T-cell (primary cell): ENCODE data around the gene SNPH. TPM values are rescaled to one million over a fixed set of nuclear protein-coding genes. Genes with fewer than 3 reads are reported as not detected.

Experiments
- ATAC-seq, 4 experiments: fragments of 200-7000 bp in 3 of 4; fragments of 150-1000 bp in 1 of 4; cut with Tn5 transposase; replicated peaks in 1 of 4; 1 replicate in 3 of 4; 2 replicates in 1 of 4; pipeline ENCODE4 v1.10.0; 2021; ENCODE audit warnings: moderate library complexity in 3 of 4, mild to moderate bottlenecking in 2 of 4, moderate number of reproducible peaks in 1 of 4
- CTCF ChIA-PET, 2 donors: fragments of 300-600 bp; sonication (Branson Sonifier 250); formaldehyde crosslinking; loops; one replicate each; lab custom pipeline; 2022; ENCODE audit warnings: antibody characterized with exemption in 2 of 2; lab: Charles Lee
- POLR2A ChIA-PET, 2 donors: fragments of 300-600 bp; sonication (Branson Sonifier 250); formaldehyde crosslinking; loops; one replicate each; lab custom pipeline; 2022; ENCODE audit warnings: antibody characterized with exemption in 2 of 2; lab: Charles Lee
- DNase-seq, 35 experiments: peaks; one replicate each; pipeline versions ENCODE4 v3.0.0 to v3.0.0-alpha.2; 2013 to 2023
- H3K27ac ChIP-seq: one replicate; pipeline ENCODE4 v1.5.1; 2013; ENCODE audit warnings: low read length
- H3K27me3 ChIP-seq, 2 experiments: replicated peaks in 1 of 2; 1 replicate in 1 of 2; 2 replicates in 1 of 2; pipeline versions ENCODE4 v1.6.1 to v1.7.0; 2013; ENCODE audit warnings: low read length in 1 of 2, mixed read lengths in 1 of 2; ENCODE audit not compliant: control insufficient read depth in 2 of 2, insufficient read depth in 2 of 2; ENCODE audit errors: extremely low read depth in 1 of 2
- H3K36me3 ChIP-seq, 2 donors: 1 replicate in 1 of 2; 2 replicates in 1 of 2; pipeline versions ENCODE4 v1.6.1 to v1.7.0; 2013; ENCODE audit warnings: low read length in 1 of 2; ENCODE audit not compliant: control insufficient read depth in 2 of 2, insufficient read depth in 1 of 2; ENCODE audit errors: extremely low read depth in 1 of 2
- H3K4me1 ChIP-seq, 2 experiments: 1 replicate in 1 of 2; 2 replicates in 1 of 2; pipeline versions ENCODE4 v1.6.1 to v1.7.0; 2013; ENCODE audit warnings: low read length in 2 of 2, mixed read lengths in 1 of 2; ENCODE audit not compliant: insufficient read depth in 2 of 2, control insufficient read depth in 1 of 2; ENCODE audit errors: extremely low read depth in 1 of 2
- H3K4me3 ChIP-seq, 2 donors: 1 replicate in 1 of 2; 2 replicates in 1 of 2; pipeline versions ENCODE4 v1.5.1 to v1.7.0; 2013; ENCODE audit warnings: mild to moderate bottlenecking in 2 of 2, low read length in 1 of 2, moderate library complexity in 1 of 2; ENCODE audit not compliant: control insufficient read depth in 1 of 2; ENCODE audit errors: extremely low read depth in 1 of 2
- H3K9me3 ChIP-seq: 2 replicates; pipeline ENCODE4 v1.7.0; 2013
- H3K27ac Mint-ChIP-seq, 2 donors: one replicate each; pipeline ENCODE4 v1.8.0; 2020 to 2021; ENCODE audit warnings: mild to moderate bottlenecking in 2 of 2, mixed read lengths in 2 of 2
- H3K27me3 Mint-ChIP-seq, 2 donors: one replicate each; pipeline ENCODE4 v1.8.0; 2021 to 2022; ENCODE audit warnings: mixed read lengths in 2 of 2
- H3K36me3 Mint-ChIP-seq: one replicate; pipeline ENCODE4 v1.8.0; 2021; ENCODE audit warnings: mixed read lengths
- H3K4me1 Mint-ChIP-seq, 3 donors: one replicate each; pipeline ENCODE4 v1.8.0; 2020 to 2022; ENCODE audit warnings: mixed read lengths in 3 of 3, mild to moderate bottlenecking in 1 of 3
- H3K4me3 Mint-ChIP-seq, 3 donors: one replicate each; pipeline ENCODE4 v1.8.0; 2020 to 2022; ENCODE audit warnings: mild to moderate bottlenecking in 3 of 3, mixed read lengths in 3 of 3, moderate library complexity in 3 of 3
- H3K9me3 Mint-ChIP-seq, 3 donors: one replicate each; pipeline ENCODE4 v1.8.0; 2020 to 2022; ENCODE audit warnings: mixed read lengths in 3 of 3
- WGBS: methylation state at CpG from one replicate; pipeline ENCODE4 v1.1.5; 2013; ENCODE audit warnings: missing lambda C conversion rate; ENCODE audit not compliant: insufficient coverage; 5-methylcytosine and 5-hydroxymethylcytosine counted together
- total RNA-seq, 35 experiments: library from RNA in 6 of 35; stranded (reverse) in 6 of 35; fragments of 120-200 nt in 1 of 35; gene quantifications; one replicate each; pipeline versions ENCODE4 v1.2.1 to v1.2.4 and lab custom pipeline; 2013 to 2026

Gene SNPH
- total RNA-seq, 5 donors from 2014 or later (not counting 1 experiment from before 2014, with no cell fraction given) = 12.9 to 29.8 (median 23.4) TPM

GRCh38 chr20:1296922-1297321 lies 30.8 kb downstream of the SNPH start:
- 92% methylated on average over 6 of the region's 14 CpGs for WGBS
- H3K9me3 Mint-ChIP-seq = no peaks in the 10 kb centered on the region
- Histone ChIP-seq H3K27me3 (no peaks in the 10 kb centered on the region), H3K9me3 (no peaks in the 10 kb centered on the region), H3K4me3 (no peak overlapping the region), H3K4me1 (peaks cover 3 to 30% of the 10 kb centered on the region in 2 experiments), H3K27ac (no peak overlapping the region), H3K36me3 (peaks cover 0 to 14% of the 10 kb centered on the region in 2 donors)
- peaks cover 42 to 60% (median 48%) of the 10 kb centered on the region in 3 donors for H3K4me1 Mint-ChIP-seq
- no peak for DNase-seq
- H3K27ac Mint-ChIP-seq = peak overlapping the region in 1 of 2 donors; percentile 43
- POLR2A ChIA-PET = interaction anchor here in 1 of 2 donors (0.7 kb wide), 1 partner anchor 47 kb away, joined by 3 read pairs; no protein-coding TSS in a partner anchor
- CTCF ChIA-PET = no interaction called here
- ATAC-seq = no peak
- H3K4me3 Mint-ChIP-seq = no peak overlapping the region
- H3K27me3 Mint-ChIP-seq = no peaks in the 10 kb centered on the region
- H3K36me3 Mint-ChIP-seq = peaks cover 22% of the 10 kb centered on the region

- Mint-ChIP-seq H3K4me1 (peaks cover 38 to 54% (median 43%) of the 10 kb centered on the region in 3 donors), H3K36me3 (peaks cover 22% of the 10 kb centered on the region), H3K27me3 (no peaks in the 10 kb centered on the region), H3K9me3 (no peaks in the 10 kb centered on the region), H3K27ac (peak overlapping the region in 1 of 2 donors; percentile 49), H3K4me3 (no peak overlapping the region)
- peaks cover 0 to 14% of the 10 kb centered on the region in 2 donors for H3K36me3 ChIP-seq
- WGBS = 93% methylated on average over 1 of the region's 2 CpGs
- ATAC-seq (no peak), DNase-seq (no peak)
- H3K27me3 ChIP-seq = no peaks in the 10 kb centered on the region
- H3K4me1 ChIP-seq = peaks cover 3 to 30% of the 10 kb centered on the region in 2 experiments
- ChIA-PET CTCF (no interaction called here), POLR2A (no interaction called here)
- no peak overlapping the region for H3K27ac ChIP-seq
- H3K9me3 ChIP-seq = no peaks in the 10 kb centered on the region
- no peak overlapping the region for H3K4me3 ChIP-seq
These were observed 31.4 kb downstream of the SNPH start for GRCh38 chr20:1297486-1297885.

- no peaks in the 10 kb centered on the region for H3K9me3 ChIP-seq
- DNase-seq (no peak), ATAC-seq (no peak)
- POLR2A ChIA-PET = no interaction called here
- peaks cover 0 to 19% of the 10 kb centered on the region in 2 donors for H3K36me3 ChIP-seq
- CTCF ChIA-PET = no interaction called here
- Mint-ChIP-seq H3K4me1 (peaks cover 31 to 48% (median 36%) of the 10 kb centered on the region in 3 donors), H3K27ac (no peak overlapping the region), H3K36me3 (peaks cover 27% of the 10 kb centered on the region), H3K27me3 (no peaks in the 10 kb centered on the region), H3K9me3 (no peaks in the 10 kb centered on the region), H3K4me3 (no peak overlapping the region)
- H3K4me3 ChIP-seq = no peak overlapping the region
- no peaks in the 10 kb centered on the region for H3K27me3 ChIP-seq
- peaks cover 3 to 27% of the 10 kb centered on the region in 2 experiments for H3K4me1 ChIP-seq
- H3K27ac ChIP-seq = no peak overlapping the region
- WGBS = 100% methylated on average over 3 of the region's 5 CpGs
These were observed 32.1 kb downstream of the SNPH start for GRCh38 chr20:1298166-1298565.

DNA sequence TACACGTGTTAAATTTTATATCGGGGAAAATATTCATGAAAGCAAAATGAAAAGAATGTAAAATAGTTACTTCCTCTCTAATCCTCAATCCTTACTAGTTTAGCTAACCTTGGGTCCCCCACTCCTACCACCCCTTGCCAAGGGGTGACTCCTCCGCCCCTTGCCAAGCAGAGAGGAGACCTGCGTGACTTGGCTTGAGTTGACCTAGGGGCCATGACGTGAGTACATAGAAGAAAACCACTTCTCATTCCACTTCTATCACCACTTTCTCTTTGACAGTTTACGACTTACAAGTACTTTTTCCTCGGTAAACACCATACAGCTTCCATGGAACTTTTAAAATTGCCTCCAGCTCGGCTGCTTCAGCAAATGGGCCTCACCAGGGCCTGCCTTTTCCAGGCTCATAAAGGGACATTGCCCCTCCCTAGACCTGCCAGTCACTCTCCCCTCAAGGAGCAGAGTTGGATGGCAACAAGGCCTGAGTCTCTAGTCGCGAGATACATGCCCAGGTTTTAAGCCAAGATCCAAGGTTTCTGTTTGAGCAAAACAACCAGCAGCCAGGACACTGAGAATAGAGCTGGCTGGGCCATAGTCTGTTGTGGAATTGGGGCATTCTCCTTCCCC lies 32.9 kb downstream of the SNPH start:
- H3K27me3 ChIP-seq = no peaks in the 10 kb centered on the region
- 92% methylated on average over 6 of the region's 10 CpGs for WGBS
- POLR2A ChIA-PET = interaction anchor here in 1 of 2 donors (0.6 kb wide), 1 partner anchor 142 kb away, joined by 3 read pairs; no protein-coding TSS in a partner anchor
- H3K4me3 ChIP-seq = no peak overlapping the region
- H3K36me3 ChIP-seq = peaks cover 0 to 23% of the 10 kb centered on the region in 2 donors
- ATAC-seq (no peak), DNase-seq (no peak)
- Mint-ChIP-seq H3K4me3 (no peak overlapping the region), H3K36me3 (peaks cover 28% of the 10 kb centered on the region), H3K27me3 (no peaks in the 10 kb centered on the region), H3K4me1 (peaks cover 26 to 43% (median 31%) of the 10 kb centered on the region in 3 donors), H3K9me3 (no peaks in the 10 kb centered on the region), H3K27ac (peak overlapping the region in 1 of 2 donors; percentile 92)
- H3K9me3 ChIP-seq = no peaks in the 10 kb centered on the region
- CTCF ChIA-PET = interaction anchor here in 1 of 2 donors (0.6 kb wide), 1 partner anchor 137 kb away, joined by 3 read pairs; no protein-coding TSS in a partner anchor
- H3K27ac ChIP-seq = no peak overlapping the region
- peaks cover 3 to 22% of the 10 kb centered on the region in 2 experiments for H3K4me1 ChIP-seq

DNA sequence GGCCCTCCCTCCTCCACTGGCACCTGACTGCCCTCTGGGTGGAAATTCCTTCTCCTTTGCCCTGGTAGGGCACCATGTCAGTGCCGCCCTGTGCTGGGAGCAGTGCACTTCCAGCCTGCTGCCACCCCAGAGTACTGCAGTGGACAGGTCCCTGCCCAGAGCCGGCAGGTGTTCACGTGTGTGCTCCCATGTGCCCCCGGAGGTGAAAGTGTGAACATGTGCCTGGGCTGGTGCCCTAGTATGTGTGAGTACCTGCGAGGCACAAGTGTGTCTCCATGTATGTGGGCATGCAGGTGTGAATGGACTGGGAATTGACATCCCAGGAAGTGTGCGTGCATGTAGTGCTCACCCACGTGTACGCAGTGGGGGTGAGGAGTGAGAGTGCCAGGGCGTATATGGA lies 33.4 kb downstream of the SNPH start:
- H3K27me3 Mint-ChIP-seq = no peaks in the 10 kb centered on the region
- peaks cover 3 to 22% of the 10 kb centered on the region in 2 experiments for H3K4me1 ChIP-seq
- no peak overlapping the region for H3K4me3 ChIP-seq
- DNase-seq (peak in 14 of 35 experiments; percentile 8 to 48 (median 25)), ATAC-seq (peak in 3 of 4 experiments; percentile 35 to 46 (median 36))
- no peaks in the 10 kb centered on the region for H3K27me3 ChIP-seq
- 66% methylated on average over 6 of the region's 9 CpGs for WGBS
- ChIA-PET POLR2A (no interaction called here), CTCF (no interaction called here)
- H3K27ac ChIP-seq = no peak overlapping the region
- H3K9me3 Mint-ChIP-seq = no peaks in the 10 kb centered on the region
- H3K4me1 Mint-ChIP-seq = peaks cover 26 to 43% (median 31%) of the 10 kb centered on the region in 3 donors
- peaks cover 31% of the 10 kb centered on the region for H3K36me3 Mint-ChIP-seq
- peaks cover 0 to 28% of the 10 kb centered on the region in 2 donors for H3K36me3 ChIP-seq
- peak overlapping the region in 1 of 3 donors; percentile 24 for H3K4me3 Mint-ChIP-seq
- no peaks in the 10 kb centered on the region for H3K9me3 ChIP-seq
- H3K27ac Mint-ChIP-seq = peak overlapping the region; percentile 92 to 94

DNA sequence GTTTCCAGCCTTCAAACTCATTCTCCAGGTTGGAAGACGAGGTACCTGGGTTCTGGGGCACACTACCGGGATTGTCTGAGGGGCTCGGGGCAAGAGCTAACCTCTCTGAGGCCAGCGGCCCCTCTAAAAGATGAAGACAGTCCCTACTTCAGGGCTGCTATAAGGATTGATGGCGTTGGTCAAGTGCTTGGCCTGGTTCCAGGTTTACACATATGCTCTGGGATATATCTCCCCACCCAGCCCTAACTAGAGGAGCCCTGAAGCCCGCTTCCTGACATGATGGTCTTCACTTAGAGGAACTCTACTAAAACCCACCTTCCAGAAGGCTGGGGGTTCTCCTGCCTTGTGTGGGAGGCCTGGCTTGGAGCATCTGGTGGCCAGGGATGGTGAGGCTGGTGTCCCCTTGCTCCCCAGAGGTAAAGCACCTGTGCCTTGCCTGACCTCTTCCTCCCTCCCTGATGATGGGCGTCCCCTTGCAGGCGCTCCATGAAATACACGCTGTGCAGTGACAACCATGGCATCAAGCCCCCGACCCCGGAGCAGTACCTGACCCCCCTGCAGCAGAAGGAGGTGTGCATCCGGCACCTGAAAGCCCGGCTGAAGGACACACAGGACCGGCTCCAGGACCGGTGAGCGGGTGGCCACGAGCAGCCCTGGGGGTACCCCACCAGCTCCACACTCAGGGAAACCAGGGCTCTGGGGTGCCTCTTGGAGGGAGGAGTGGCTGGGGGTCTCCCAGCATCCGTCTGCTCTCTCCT lies 34.2 kb downstream of the SNPH start:
- Mint-ChIP-seq H3K4me3 (peak overlapping the region in 2 of 3 donors; percentile 59 to 81), H3K9me3 (no peaks in the 10 kb centered on the region), H3K27me3 (no peaks in the 10 kb centered on the region), H3K36me3 (peaks cover 31% of the 10 kb centered on the region), H3K4me1 (peaks cover 26 to 43% (median 31%) of the 10 kb centered on the region in 3 donors), H3K27ac (peak overlapping the region; percentile 92 to 94)
- Histone ChIP-seq H3K4me3 (no peak overlapping the region), H3K4me1 (peaks cover 3 to 22% of the 10 kb centered on the region in 2 experiments), H3K36me3 (peaks cover 0 to 32% of the 10 kb centered on the region in 2 donors), H3K27me3 (no peaks in the 10 kb centered on the region), H3K9me3 (no peaks in the 10 kb centered on the region), H3K27ac (no peak overlapping the region)
- 94% methylated on average over 13 of the region's 18 CpGs for WGBS
- ATAC-seq (peak in 2 of 4 experiments; percentile 5 to 6), DNase-seq (no peak)
- CTCF ChIA-PET = interaction anchor here (0.6 to 0.7 kb wide), 2 partner anchors 13 to 14 kb away, joined by 3 to 5 read pairs; no protein-coding TSS in a partner anchor
- POLR2A ChIA-PET = interaction anchor here in 1 of 2 donors (0.6 kb wide), 1 partner anchor 34 kb away, joined by 5 read pairs; the partner anchor contains the start of gene SNPH
